Duodenal mucosa (tissue), 2 donors: ENCODE measurements around the gene BIVM.

ENCODE experiments used
- H3K27ac ChIP-seq: one replicate; pipeline ENCODE4 v1.7.0; 2013; ENCODE audit warnings: low read depth, low read length
- H3K27me3 ChIP-seq, 2 donors: one replicate each; pipeline ENCODE4 v1.7.0; 2013; ENCODE audit warnings: low read length in 2 of 2, control low read depth in 1 of 2; ENCODE audit not compliant: insufficient read depth in 2 of 2, control insufficient read depth in 1 of 2
- H3K36me3 ChIP-seq, 2 donors: one replicate each; pipeline ENCODE4 v1.7.0; 2013; ENCODE audit warnings: low read length in 2 of 2, control low read depth in 1 of 2; ENCODE audit not compliant: insufficient read depth in 2 of 2, control insufficient read depth in 1 of 2
- H3K4me1 ChIP-seq, 2 donors: one replicate each; pipeline ENCODE4 v1.7.0; 2013; ENCODE audit warnings: low read length in 2 of 2, control low read depth in 1 of 2; ENCODE audit not compliant: insufficient read depth in 2 of 2, control insufficient read depth in 1 of 2
- H3K4me3 ChIP-seq, 2 donors: one replicate each; pipeline ENCODE4 v1.7.0; 2013; ENCODE audit warnings: low read length in 2 of 2, low read depth in 1 of 2
- H3K9ac ChIP-seq, 2 donors: one replicate each; pipeline ENCODE4 v1.7.0; 2013; ENCODE audit warnings: low read length in 2 of 2, low read depth in 1 of 2
- H3K9me3 ChIP-seq, 2 donors: one replicate each; pipeline ENCODE4 v1.7.0; 2013; ENCODE audit warnings: low read length in 2 of 2, control low read depth in 1 of 2; ENCODE audit not compliant: control insufficient read depth in 1 of 2

BIVM gene

GRCh38 chr13:102838982-102839381 lies 40.1 kb downstream of the BIVM start:
- Histone ChIP-seq H3K4me3 (no peak overlapping the region), H3K9ac (no peak overlapping the region), H3K27me3 (no peaks in the 10 kb centered on the region), H3K36me3 (peaks cover 4 to 22% of the 10 kb centered on the region in 2 donors), H3K4me1 (no peaks in the 10 kb centered on the region), H3K9me3 (no peaks in the 10 kb centered on the region), H3K27ac (no peak overlapping the region)

- Histone ChIP-seq H3K9ac (no peak overlapping the region), H3K4me1 (no peaks in the 10 kb centered on the region), H3K27ac (no peak overlapping the region), H3K9me3 (no peaks in the 10 kb centered on the region), H3K36me3 (peaks cover under 1 to 22% of the 10 kb centered on the region in 2 donors), H3K4me3 (no peak overlapping the region), H3K27me3 (no peaks in the 10 kb centered on the region)
Measured at GRCh38 chr13:102839462-102839861, 40.5 kb downstream of the BIVM start.

GRCh38 chr13:102845289-102845629 lies 46.3 kb downstream of the BIVM start:
- H3K4me1 ChIP-seq = peaks cover 6 to 14% of the 10 kb centered on the region in 2 donors
- no peaks in the 10 kb centered on the region for H3K9me3 ChIP-seq
- H3K9ac ChIP-seq = peak overlapping the region; percentile 87 to 93
- peak overlapping the region; percentile 89 to 96 for H3K4me3 ChIP-seq
- H3K27me3 ChIP-seq = no peaks in the 10 kb centered on the region
- peaks cover 0 to under 1% of the 10 kb centered on the region in 2 donors for H3K36me3 ChIP-seq
- peak overlapping the region; percentile 96 for H3K27ac ChIP-seq

GRCh38 chr13:102845630-102846260 lies 46.8 kb downstream of the BIVM start, which contains the start of gene ERCC5:
Gene ERCC5, plus strand, starts transcription at chr13:102846032. Its CDS starts 235 bp downstream, at chr13:102846267.
- peak within 1 kb of the TSS; percentile 89 to 96 for H3K4me3 ChIP-seq
- no peaks in the 10 kb centered on the region for H3K9me3 ChIP-seq
- H3K9ac ChIP-seq = peak within 1 kb of the TSS; percentile 87 to 93
- H3K4me1 ChIP-seq = peaks cover 6 to 18% of the 10 kb centered on the region in 2 donors
- peak within 1 kb of the TSS; percentile 96 for H3K27ac ChIP-seq
- H3K27me3 ChIP-seq = no peaks in the 10 kb centered on the region
- peaks cover 0 to 5% of the 10 kb centered on the region in 2 donors for H3K36me3 ChIP-seq

GRCh38 chr13:102846261-102847015 lies 47.5 kb downstream of the BIVM start:
- H3K27ac ChIP-seq = peak overlapping the region; percentile 96
- H3K9ac ChIP-seq = peak overlapping the region; percentile 87 to 93
- peak overlapping the region; percentile 89 to 96 for H3K4me3 ChIP-seq
- H3K9me3 ChIP-seq = no peaks in the 10 kb centered on the region
- H3K36me3 ChIP-seq = peaks cover 0 to 5% of the 10 kb centered on the region in 2 donors
- H3K4me1 ChIP-seq = peaks cover 6 to 18% of the 10 kb centered on the region in 2 donors
- no peaks in the 10 kb centered on the region for H3K27me3 ChIP-seq

- peak overlapping the region; percentile 87 to 93 for H3K9ac ChIP-seq
- H3K4me1 ChIP-seq = peaks cover 6 to 18% of the 10 kb centered on the region in 2 donors
- H3K4me3 ChIP-seq = peak overlapping the region; percentile 89 to 96
- H3K27ac ChIP-seq = no peak overlapping the region
- H3K36me3 ChIP-seq = peaks cover 2 to 7% of the 10 kb centered on the region in 2 donors
- H3K27me3 ChIP-seq = no peaks in the 10 kb centered on the region
- H3K9me3 ChIP-seq = no peaks in the 10 kb centered on the region
Measured at GRCh38 chr13:102847272-102848234, 48.6 kb downstream of the BIVM start.

- peaks cover 6 to 18% of the 10 kb centered on the region in 2 donors for H3K4me1 ChIP-seq
- no peaks in the 10 kb centered on the region for H3K9me3 ChIP-seq
- no peak overlapping the region for H3K9ac ChIP-seq
- peaks cover 10 to 11% of the 10 kb centered on the region in 2 donors for H3K36me3 ChIP-seq
- H3K27ac ChIP-seq = no peak overlapping the region
- H3K4me3 ChIP-seq = no peak overlapping the region
- no peaks in the 10 kb centered on the region for H3K27me3 ChIP-seq
Measured at GRCh38 chr13:102848956-102849355, 50.0 kb downstream of the BIVM start.

GRCh38 chr13:102852556-102852955 lies 53.6 kb downstream of the BIVM start:
- no peak overlapping the region for H3K9ac ChIP-seq
- peaks cover 28 to 46% of the 10 kb centered on the region in 2 donors for H3K36me3 ChIP-seq
- H3K4me3 ChIP-seq = no peak overlapping the region
- peaks cover 3 to 10% of the 10 kb centered on the region in 2 donors for H3K4me1 ChIP-seq
- H3K9me3 ChIP-seq = no peaks in the 10 kb centered on the region
- H3K27ac ChIP-seq = no peak overlapping the region
- H3K27me3 ChIP-seq = no peaks in the 10 kb centered on the region

GRCh38 chr13:102854675-102855074 lies 55.8 kb downstream of the BIVM start:
- Histone ChIP-seq H3K4me1 (peaks cover 0 to 5% of the 10 kb centered on the region in 2 donors), H3K27me3 (no peaks in the 10 kb centered on the region), H3K9ac (no peak overlapping the region), H3K36me3 (peaks cover 42 to 67% of the 10 kb centered on the region in 2 donors), H3K9me3 (no peaks in the 10 kb centered on the region), H3K27ac (no peak overlapping the region), H3K4me3 (no peak overlapping the region)
